Transverse colon (tissue), 4 donors: ENCODE results near the gene TXNDC16.

Experiments
- CTCF ChIP-seq, 5 experiments: fragments of 200-600 bp in 3 of 5; fragments of 450-650 bp in 2 of 5; sonication (generic) in 3 of 5; IDR thresholded peaks; 1 replicate in 2 of 5; 2 replicates in 3 of 5; pipeline ENCODE4 v1.5.1; 2016 to 2017; ENCODE audit warnings: antibody characterized with exemption in 5 of 5, inconsistent platforms in 3 of 5, mild to moderate bottlenecking in 2 of 5, moderate library complexity in 1 of 5
- EP300 ChIP-seq: sonication (generic); formaldehyde crosslinking; IDR thresholded peaks from one replicate; pipeline ENCODE4 v1.6.1; 2017; ENCODE audit warnings: antibody characterized with exemption, low read depth
- POLR2AphosphoS5 ChIP-seq, 3 donors: sonication (generic); formaldehyde crosslinking; IDR thresholded peaks; one replicate each; pipeline ENCODE4 v1.6.1; 2016; ENCODE audit warnings: antibody characterized with exemption in 3 of 3

- no peak for TF ChIP-seq CTCF (IDR thresholded peaks at IDR 0.05)
- no peak for TF ChIP-seq POLR2AphosphoS5 (IDR thresholded peaks at IDR 0.05)
- no peak for TF ChIP-seq EP300
These were observed 66.8 kb downstream of the TXNDC16 start for GRCh38 chr14:52485350-52485960.
